ENCODE data around the gene GPX3. TPM values are rescaled to one million over a fixed set of nuclear protein-coding genes. Genes with fewer than 3 reads are reported as not detected.

Gene GPX3
- total RNA-seq, 1 experiment from 2014 or later = 86.6 TPM

- intact Hi-C loops (cut with micrococcal nuclease; ENCODE audit: unreplicated experiment) = no loop called here
- CTCF ChIA-PET = interaction anchor here (0.6 to 0.9 kb wide), 2 partner anchors 13 to 149 kb away, joined by 3 to 5 read pairs; no protein-coding TSS in a partner anchor
- Mint-ChIP-seq H3K9me3 (ENCODE audit: unreplicated experiment) (no peaks in the 10 kb centered on the region), H3K27me3 (ENCODE audit: insufficient read depth, unreplicated experiment) (no peaks in the 10 kb centered on the region), H3K36me3 (ENCODE audit: insufficient read depth, unreplicated experiment) (peaks cover 12% of the 10 kb centered on the region), H3K4me3 (ENCODE audit: unreplicated experiment) (no peak overlapping the region), H3K4me1 (ENCODE audit: low read depth, unreplicated experiment) (peaks cover 13% of the 10 kb centered on the region), H3K27ac (ENCODE audit: unreplicated experiment) (no peak overlapping the region)
- H3K9me3 ChIP-seq = no peaks in the 10 kb centered on the region
- POLR2A ChIA-PET = no interaction called here
- TF ChIP-seq CTCF (IDR thresholded peaks at IDR 0.05; ENCODE audit: insufficient read depth in 1 of 2, low read depth in 1 of 2, low read length in 1 of 2, severe bottlenecking in 1 of 2, unreplicated experiment in 1 of 2) = no peak
- peaks cover 21% of the 10 kb centered on the region for H3K4me1 ChIP-seq
- no peaks in the 10 kb centered on the region for H3K27me3 ChIP-seq (replicated peaks; ENCODE audit: control insufficient read depth, insufficient read depth, low read length)
- no peak for DNase-seq
- no TSS peak for BruUV-seq (replicated peaks)
- no peaks in the 10 kb centered on the region for H3K36me3 ChIP-seq (ENCODE audit: control insufficient read depth, insufficient read depth, low read length)
- H3K4me3 ChIP-seq (ENCODE audit: low read depth, low read length) = no peak overlapping the region
Observed at GRCh38 chr5:151015974-151016587, 4.3 kb upstream of the GPX3 start.

DNA sequence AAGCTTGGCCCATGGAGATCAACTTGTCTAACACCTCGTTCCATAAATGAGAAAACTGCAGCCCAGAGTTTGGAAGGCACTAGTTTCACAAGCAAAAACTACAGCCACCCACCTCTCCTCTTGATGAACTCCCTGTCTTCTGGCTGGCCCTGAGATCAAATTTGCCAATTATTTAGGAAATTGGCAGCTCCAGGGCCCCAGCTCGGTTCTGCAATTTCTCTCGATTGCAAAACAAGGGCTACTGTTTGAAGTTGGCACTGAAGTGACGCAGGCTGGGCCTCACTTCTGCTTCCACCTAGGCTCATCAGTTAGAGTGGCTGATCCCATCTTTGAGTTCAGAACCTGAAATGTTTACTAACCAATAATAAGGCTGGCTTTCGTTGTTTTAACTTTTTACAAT is 3.7 kb upstream of the GPX3 start:
- Histone ChIP-seq H3K4me3 (ENCODE audit: low read depth, low read length) (no peak overlapping the region), H3K4me1 (peaks cover 21% of the 10 kb centered on the region), H3K36me3 (ENCODE audit: control insufficient read depth, insufficient read depth, low read length) (no peaks in the 10 kb centered on the region), H3K9me3 (no peaks in the 10 kb centered on the region), H3K27me3 (replicated peaks; ENCODE audit: control insufficient read depth, insufficient read depth, low read length) (no peaks in the 10 kb centered on the region)
- Mint-ChIP-seq H3K9me3 (ENCODE audit: unreplicated experiment) (no peaks in the 10 kb centered on the region), H3K27ac (ENCODE audit: unreplicated experiment) (no peak overlapping the region), H3K4me1 (ENCODE audit: low read depth, unreplicated experiment) (peaks cover 13% of the 10 kb centered on the region), H3K36me3 (ENCODE audit: insufficient read depth, unreplicated experiment) (peaks cover 14% of the 10 kb centered on the region), H3K4me3 (ENCODE audit: unreplicated experiment) (no peak overlapping the region), H3K27me3 (ENCODE audit: insufficient read depth, unreplicated experiment) (no peaks in the 10 kb centered on the region)
- no TSS peak for BruUV-seq (replicated peaks)
- intact Hi-C loops (cut with micrococcal nuclease; ENCODE audit: unreplicated experiment) = no loop called here
- ChIA-PET POLR2A (no interaction called here), CTCF (interaction anchor here (0.6 to 0.9 kb wide), 2 partner anchors 14 to 148 kb away, joined by 3 to 5 read pairs; no protein-coding TSS in a partner anchor)
- TF ChIP-seq CTCF (IDR thresholded peaks at IDR 0.05; ENCODE audit: insufficient read depth in 1 of 2, low read depth in 1 of 2, low read length in 1 of 2, severe bottlenecking in 1 of 2, unreplicated experiment in 1 of 2) = no peak
- DNase-seq = no peak

DNA sequence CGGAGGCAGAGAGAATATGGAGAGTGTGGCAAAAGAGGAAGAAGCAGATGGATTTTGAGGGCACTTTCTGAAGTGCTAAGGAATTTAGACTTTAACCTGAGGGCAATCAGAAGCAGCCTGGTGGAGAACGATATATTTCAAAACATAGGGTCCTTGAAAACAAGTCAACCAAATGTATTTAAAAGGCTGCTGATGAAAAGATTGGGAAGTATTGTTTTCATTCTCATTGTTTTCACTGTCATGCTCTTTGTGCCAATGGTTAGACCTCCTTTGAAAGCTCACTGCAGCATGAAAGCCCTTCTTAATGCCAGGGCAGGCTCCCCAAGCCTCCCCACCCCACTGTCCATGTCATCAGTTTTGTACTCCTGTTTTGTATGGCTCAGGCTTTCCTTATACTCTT is 2.5 kb upstream of the GPX3 start:
- TF ChIP-seq CTCF (IDR thresholded peaks at IDR 0.05; ENCODE audit: insufficient read depth in 1 of 2, low read depth in 1 of 2, low read length in 1 of 2, severe bottlenecking in 1 of 2, unreplicated experiment in 1 of 2) = no peak
- H3K9me3 ChIP-seq = no peaks in the 10 kb centered on the region
- POLR2A ChIA-PET = no interaction called here
- peaks cover 21% of the 10 kb centered on the region for H3K4me1 ChIP-seq
- 0 out of 2 replicates have a peak, but pooled peaks cover 1% of the 10 kb centered on the region for H3K36me3 ChIP-seq (ENCODE audit: control insufficient read depth, insufficient read depth, low read length)
- CTCF ChIA-PET = no interaction called here
- no peak for DNase-seq
- Mint-ChIP-seq H3K4me1 (ENCODE audit: low read depth, unreplicated experiment) (peaks cover 13% of the 10 kb centered on the region), H3K9me3 (ENCODE audit: unreplicated experiment) (no peaks in the 10 kb centered on the region), H3K36me3 (ENCODE audit: insufficient read depth, unreplicated experiment) (peaks cover 14% of the 10 kb centered on the region), H3K4me3 (ENCODE audit: unreplicated experiment) (no peak overlapping the region), H3K27ac (ENCODE audit: unreplicated experiment) (no peak overlapping the region), H3K27me3 (ENCODE audit: insufficient read depth, unreplicated experiment) (no peaks in the 10 kb centered on the region)
- H3K27me3 ChIP-seq (replicated peaks; ENCODE audit: control insufficient read depth, insufficient read depth, low read length) = no peaks in the 10 kb centered on the region
- intact Hi-C loops (cut with micrococcal nuclease; ENCODE audit: unreplicated experiment) = no loop called here
- H3K4me3 ChIP-seq (ENCODE audit: low read depth, low read length) = no peak overlapping the region
- BruUV-seq (replicated peaks) = no TSS peak
